Measurements from ENCODE around the gene LARP4B.
A peak's percentile ranks its signal among the peaks of the same experiment; 100 is the strongest.

LARP4B gene

DNA sequence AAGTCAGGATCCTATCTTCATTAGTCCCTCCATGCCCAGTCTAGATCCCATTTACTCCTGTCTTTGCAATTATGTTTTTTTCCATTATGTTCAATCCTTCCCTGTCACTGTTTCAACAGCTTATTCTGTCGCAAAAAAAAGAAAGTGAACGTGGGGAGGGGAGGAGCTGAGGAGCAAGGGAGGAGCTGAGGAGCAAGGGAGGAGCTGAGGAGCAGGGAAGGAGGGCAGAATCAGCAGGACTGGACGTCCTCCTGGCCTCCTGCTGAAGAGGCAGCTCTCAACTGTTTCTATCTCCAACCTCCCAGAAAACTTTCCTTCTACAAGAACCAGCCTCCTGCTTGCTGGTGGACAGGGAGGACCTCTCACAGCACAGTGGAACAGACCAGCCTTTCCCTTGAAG lies 26.0 kb downstream of the LARP4B start:
- H3K4me1 Mint-ChIP-seq: peaks cover 9% of the 10 kb centered on the region
- peaks cover 25% of the 10 kb centered on the region for H3K36me3 Mint-ChIP-seq (ENCODE audit: low read depth)
- TF ChIP-seq, protein P1, sequence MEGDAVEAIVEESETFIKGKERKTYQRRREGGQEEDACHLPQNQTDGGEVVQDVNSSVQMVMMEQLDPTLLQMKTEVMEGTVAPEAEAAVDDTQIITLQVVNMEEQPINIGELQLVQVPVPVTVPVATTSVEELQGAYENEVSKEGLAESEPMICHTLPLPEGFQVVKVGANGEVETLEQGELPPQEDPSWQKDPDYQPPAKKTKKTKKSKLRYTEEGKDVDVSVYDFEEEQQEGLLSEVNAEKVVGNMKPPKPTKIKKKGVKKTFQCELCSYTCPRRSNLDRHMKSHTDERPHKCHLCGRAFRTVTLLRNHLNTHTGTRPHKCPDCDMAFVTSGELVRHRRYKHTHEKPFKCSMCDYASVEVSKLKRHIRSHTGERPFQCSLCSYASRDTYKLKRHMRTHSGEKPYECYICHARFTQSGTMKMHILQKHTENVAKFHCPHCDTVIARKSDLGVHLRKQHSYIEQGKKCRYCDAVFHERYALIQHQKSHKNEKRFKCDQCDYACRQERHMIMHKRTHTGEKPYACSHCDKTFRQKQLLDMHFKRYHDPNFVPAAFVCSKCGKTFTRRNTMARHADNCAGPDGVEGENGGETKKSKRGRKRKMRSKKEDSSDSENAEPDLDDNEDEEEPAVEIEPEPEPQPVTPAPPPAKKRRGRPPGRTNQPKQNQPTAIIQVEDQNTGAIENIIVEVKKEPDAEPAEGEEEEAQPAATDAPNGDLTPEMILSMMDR (IDR thresholded peaks at IDR 0.05; ENCODE audit: unreplicated experiment in 3 of 3): no peak
- no peaks in the 10 kb centered on the region for H3K9me3 Mint-ChIP-seq
- H3K27me3 Mint-ChIP-seq (ENCODE audit: low read depth): no peaks in the 10 kb centered on the region
- peak overlapping the region in 1 of 3 experiments; percentile 27 for H3K27ac Mint-ChIP-seq
- no peak overlapping the region for H3K4me3 Mint-ChIP-seq

DNA sequence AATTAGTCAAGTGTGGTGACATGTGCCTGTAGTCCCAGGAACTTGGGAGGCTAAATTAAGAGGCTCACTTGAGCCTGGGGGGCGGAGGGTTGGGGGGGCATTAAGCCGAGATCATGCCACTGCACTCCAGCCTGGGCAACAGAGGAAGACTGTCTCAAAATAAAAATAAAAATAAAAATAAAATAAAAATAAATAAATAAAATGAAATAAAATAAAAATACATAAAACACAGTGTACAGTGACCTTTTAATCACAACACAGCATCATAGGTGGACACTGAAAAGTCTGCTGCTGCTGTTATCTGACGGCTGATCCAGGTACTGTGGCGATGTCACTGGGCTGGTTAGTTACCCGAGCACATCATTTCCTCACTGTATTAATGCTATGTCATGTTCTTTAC lies 27.1 kb downstream of the LARP4B start:
- Mint-ChIP-seq H3K27ac (no peak overlapping the region), H3K4me3 (no peak overlapping the region), H3K9me3 (no peaks in the 10 kb centered on the region), H3K4me1 (no peaks in the 10 kb centered on the region), H3K36me3 (ENCODE audit: low read depth) (peaks cover 18% of the 10 kb centered on the region), H3K27me3 (ENCODE audit: low read depth) (no peaks in the 10 kb centered on the region)
- TF ChIP-seq, protein P1 (IDR thresholded peaks at IDR 0.05; ENCODE audit: unreplicated experiment in 3 of 3): no peak

DNA sequence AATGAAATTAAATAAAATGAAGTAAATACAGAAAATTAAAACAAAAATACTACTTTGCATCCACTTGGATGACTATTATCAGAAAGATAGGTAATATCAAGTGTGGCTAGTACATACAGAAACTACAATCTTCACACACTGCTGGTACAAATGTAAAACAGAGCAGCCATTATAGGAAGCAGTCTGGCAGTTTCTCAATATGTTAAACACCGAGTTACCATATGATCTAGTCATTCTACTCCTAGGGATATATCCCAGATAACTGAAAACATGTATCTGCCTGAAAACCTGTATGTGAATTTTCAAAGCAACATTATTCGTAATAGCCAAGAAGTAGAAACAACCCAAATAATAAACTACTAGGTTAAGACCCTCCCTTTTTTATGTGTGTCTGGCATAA lies 33.4 kb downstream of the LARP4B start:
- TF ChIP-seq, protein P1 (IDR thresholded peaks at IDR 0.05; ENCODE audit: unreplicated experiment in 3 of 3): no peak
- Mint-ChIP-seq H3K9me3 (no peaks in the 10 kb centered on the region), H3K4me3 (no peak overlapping the region), H3K36me3 (ENCODE audit: low read depth) (peaks cover 7% of the 10 kb centered on the region), H3K4me1 (no peaks in the 10 kb centered on the region), H3K27me3 (ENCODE audit: low read depth) (no peaks in the 10 kb centered on the region), H3K27ac (no peak overlapping the region)

DNA sequence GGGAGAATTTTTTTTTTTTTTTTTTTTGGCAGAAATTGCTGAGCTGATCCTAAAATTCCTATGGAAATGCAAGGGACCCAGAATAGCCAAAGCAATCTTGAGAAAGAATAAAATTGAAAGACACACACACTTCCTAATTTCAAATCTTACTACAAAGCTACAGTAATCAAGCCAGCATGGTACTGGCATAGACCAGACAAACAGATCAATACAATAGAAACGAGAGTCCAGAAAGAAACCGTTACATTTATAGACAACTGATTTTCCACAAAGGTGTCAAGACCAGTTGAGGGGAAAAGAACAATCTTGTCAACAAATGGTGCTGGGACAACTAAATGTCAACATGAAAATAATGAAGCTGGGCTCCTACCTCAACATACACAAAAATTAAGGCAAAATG lies 34.5 kb downstream of the LARP4B start:
- H3K27me3 Mint-ChIP-seq (ENCODE audit: low read depth): no peaks in the 10 kb centered on the region
- H3K36me3 Mint-ChIP-seq (ENCODE audit: low read depth): peaks cover 4% of the 10 kb centered on the region
- H3K4me3 Mint-ChIP-seq: no peak overlapping the region
- no peak overlapping the region for H3K27ac Mint-ChIP-seq
- TF ChIP-seq, protein P1 (IDR thresholded peaks at IDR 0.05; ENCODE audit: unreplicated experiment in 3 of 3): no peak
- no peaks in the 10 kb centered on the region for H3K4me1 Mint-ChIP-seq
- no peaks in the 10 kb centered on the region for H3K9me3 Mint-ChIP-seq

DNA sequence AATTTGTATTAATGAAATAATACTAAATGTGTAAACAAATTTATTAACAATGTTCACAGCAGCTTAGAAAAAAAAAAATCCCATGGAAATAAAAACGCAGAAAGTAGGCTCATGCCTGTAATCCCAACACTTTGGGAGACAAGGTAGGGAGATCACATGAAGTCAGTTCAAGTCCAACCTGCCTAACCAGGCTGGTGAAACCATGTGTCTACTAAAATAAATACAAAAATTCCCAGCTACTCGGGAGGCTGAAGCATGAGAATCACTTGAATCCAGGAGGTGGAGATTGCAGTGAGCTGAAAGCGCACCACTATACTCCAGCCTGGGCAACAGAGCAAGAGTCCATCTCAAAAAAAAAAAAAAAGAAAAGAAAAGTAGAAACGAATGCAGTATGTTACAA lies 36.2 kb downstream of the LARP4B start:
- H3K27me3 Mint-ChIP-seq (ENCODE audit: low read depth): no peaks in the 10 kb centered on the region
- TF ChIP-seq, protein P1 (IDR thresholded peaks at IDR 0.05; ENCODE audit: unreplicated experiment in 3 of 3): no peak
- H3K36me3 Mint-ChIP-seq (ENCODE audit: low read depth): no peaks in the 10 kb centered on the region
- H3K27ac Mint-ChIP-seq: no peak overlapping the region
- H3K9me3 Mint-ChIP-seq: no peaks in the 10 kb centered on the region
- H3K4me3 Mint-ChIP-seq: no peak overlapping the region
- no peaks in the 10 kb centered on the region for H3K4me1 Mint-ChIP-seq

DNA sequence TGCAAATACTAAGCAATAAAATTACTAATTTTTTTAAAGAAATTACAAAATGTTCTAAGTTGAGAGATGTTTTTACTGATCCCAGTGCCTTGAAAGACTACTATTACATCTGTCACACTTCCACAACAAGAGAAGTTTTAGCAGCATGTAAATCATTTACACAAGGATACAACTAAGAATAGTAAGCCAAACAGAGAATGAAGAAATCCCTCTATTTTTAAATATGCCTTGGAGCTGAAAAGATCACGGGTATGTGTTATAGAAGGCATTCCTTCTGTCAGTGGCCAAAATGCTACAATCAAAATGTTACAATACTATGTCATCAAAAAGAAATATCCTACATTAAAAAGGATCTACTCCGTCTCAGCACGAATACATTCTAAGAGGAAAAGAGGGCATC lies 52.6 kb downstream of the LARP4B start:
- Mint-ChIP-seq H3K27me3 (ENCODE audit: low read depth) (no peaks in the 10 kb centered on the region), H3K4me1 (peaks cover 11% of the 10 kb centered on the region)
- TF ChIP-seq, protein P1 (IDR thresholded peaks at IDR 0.05; ENCODE audit: unreplicated experiment in 3 of 3): no peak

More for the DNA sequence above, 52.6 kb downstream of the LARP4B start:
- Mint-ChIP-seq H3K27ac (peak overlapping the region in 1 of 3 experiments; percentile 7), H3K4me3 (no peak overlapping the region), H3K9me3 (no peaks in the 10 kb centered on the region), H3K36me3 (ENCODE audit: low read depth) (peaks cover 63% of the 10 kb centered on the region)
